HepG2 (cell line): ENCODE results near the gene PAPOLA. TPM values are rescaled to one million over a fixed set of nuclear protein-coding genes. Genes with fewer than 3 reads are reported as not detected.

Experiments
- ATAC-seq: fragments of 200-7000 bp; cut with Tn5 transposase; 3 replicates; pipeline ENCODE4 v1.9.1; 2020; ENCODE audit warnings: mild to moderate bottlenecking, moderate library complexity
- BruUV-seq: library from RNA; stranded (reverse); fragments of 400-500 nt; replicated peaks from 2 replicates; lab custom pipeline; 2021; lab: Mats Ljungman, UMichigan
- CTCF ChIA-PET: fragments of 300-600 bp; formaldehyde crosslinking; extraction: SDS; loops from one replicate; lab custom pipeline; 2021; ENCODE audit warnings: low total read pairs, inconsistent platforms, low intra/inter-chr PET ratio; lab: Yijun Ruan, JAX
- POLR2A ChIA-PET: fragments of 350-600 bp; sonication (Branson Sonifier 250); formaldehyde crosslinking; loops from one replicate; lab custom pipeline; 2020; ENCODE audit warnings: antibody characterized with exemption, inconsistent platforms; lab: Yijun Ruan, JAX
- DNase-seq: peaks from one replicate; pipeline ENCODE4 v3.0.0-alpha.2; 2015; ENCODE audit warnings: low spot score
- FAIRE-seq: peaks from 3 replicates; lab custom pipeline; 2011; peaks lifted over from hg19 to GRCh38; lab: Jason Lieb, UNC
- H2AFZ ChIP-seq: one replicate; pipeline ENCODE4 v1.6.1; 2011; ENCODE audit warnings: low read length, inconsistent platforms
- H3K27ac ChIP-seq: fragments of 300-600 bp; 3 replicates; pipeline ENCODE4 v1.8.0; 2011; ENCODE audit warnings: mixed run types, mild to moderate bottlenecking, mixed read lengths, low read length, inconsistent platforms; ENCODE audit not compliant: insufficient read depth; ENCODE audit errors: extremely low read length
- H3K27me3 ChIP-seq, 2 experiments: fragments of 200-600 bp in 1 of 2; 2 replicates in 1 of 2; 3 replicates in 1 of 2; pipeline versions ENCODE4 v1.6.0 to v1.8.0; 2011; ENCODE audit warnings: low read length in 2 of 2, mild to moderate bottlenecking in 2 of 2, moderate library complexity in 2 of 2, inconsistent platforms in 1 of 2; ENCODE audit not compliant: insufficient read depth in 2 of 2, control insufficient read depth in 1 of 2
- H3K36me3 ChIP-seq, 2 experiments: fragments of 200-600 bp in 1 of 2; replicated peaks in 1 of 2; 2 replicates in 1 of 2; 3 replicates in 1 of 2; pipeline versions ENCODE4 v1.5.1 to v1.8.0; 2011; ENCODE audit warnings: low read length in 2 of 2, inconsistent platforms in 1 of 2; ENCODE audit not compliant: insufficient read depth in 2 of 2, control insufficient read depth in 1 of 2
- H3K4me1 ChIP-seq: 2 replicates; pipeline ENCODE4 v1.5.1; 2012; ENCODE audit warnings: low read length, inconsistent platforms; ENCODE audit not compliant: insufficient read depth
- H3K4me2 ChIP-seq: 2 replicates; pipeline ENCODE4 v1.6.0; 2011; ENCODE audit warnings: low read depth, low read length, inconsistent platforms
- H3K4me3 ChIP-seq, 3 experiments: fragments of 200-600 bp in 1 of 3; sonication (generic), shearing (Covaris generic) in 1 of 3; replicated peaks in 1 of 3; 2 replicates each; pipeline ENCODE4 v1.5.1; 2011 to 2016; ENCODE audit warnings: low read length in 3 of 3, inconsistent platforms in 2 of 3, low read depth in 2 of 3, mild to moderate bottlenecking in 2 of 3, control low read depth in 1 of 3, mixed read lengths in 1 of 3; ENCODE audit not compliant: insufficient read depth in 1 of 3
- H3K79me2 ChIP-seq: one replicate; pipeline ENCODE4 v1.6.1; 2011; ENCODE audit warnings: low read length, inconsistent platforms; ENCODE audit not compliant: insufficient read depth
- H3K9ac ChIP-seq: 2 replicates; pipeline ENCODE4 v1.6.0; 2011; ENCODE audit warnings: mild to moderate bottlenecking, low read depth, low read length, inconsistent platforms; ENCODE audit not compliant: insufficient read depth
- H3K9me3 ChIP-seq: 2 replicates; pipeline ENCODE4 v1.5.1; 2012; ENCODE audit warnings: mild to moderate bottlenecking, low read length
- H4K20me1 ChIP-seq: 2 replicates; pipeline ENCODE4 v1.6.0; 2011; ENCODE audit warnings: inconsistent platforms, mild to moderate bottlenecking, low read length, moderate library complexity; ENCODE audit not compliant: insufficient read depth
- CBFB ChIP-seq: sonication (generic); formaldehyde crosslinking; IDR thresholded peaks from 2 replicates; pipeline ENCODE4 v1.4.0; 2020; ENCODE audit warnings: missing genetic modification reagents
- CBX1 ChIP-seq: IDR thresholded peaks from one replicate; pipeline ENCODE4 v1.6.1; 2016; ENCODE audit warnings: antibody characterized with exemption, low read depth
- E2F1 ChIP-seq: sonication (generic); formaldehyde crosslinking; IDR thresholded peaks from 2 replicates; pipeline ENCODE4 v1.5.0; 2020; ENCODE audit warnings: missing genetic modification reagents
- HNF1B ChIP-seq: sonication (generic); formaldehyde crosslinking; IDR thresholded peaks from 2 replicates; pipeline ENCODE4 v1.5.1; 2020; ENCODE audit warnings: mild to moderate bottlenecking, moderate library complexity, missing genetic modification reagents
- MAFF ChIP-seq: IDR thresholded peaks from 2 replicates; pipeline ENCODE4 v1.6.1; 2011; ENCODE audit warnings: low read depth, low read length, improper control_type of control experiment
- SNRNP70 ChIP-seq: fragments of 200-400 bp; formaldehyde crosslinking; IDR thresholded peaks from 2 replicates; pipeline ENCODE4 v1.6.1; 2017; ENCODE audit warnings: mild to moderate bottlenecking, low read depth, low read length, moderate library complexity
- ZBTB4 ChIP-seq: sonication (generic); formaldehyde crosslinking; IDR thresholded peaks from 2 replicates; pipeline ENCODE4 v1.4.0; 2020; ENCODE audit warnings: missing genetic modification reagents, mild to moderate bottlenecking, borderline replicate concordance
- ZNF749 ChIP-seq: sonication (generic); formaldehyde crosslinking; IDR thresholded peaks from 2 replicates; pipeline ENCODE4 v1.8.0; 2022; ENCODE audit warnings: mild to moderate bottlenecking, missing genetic modification reagents, moderate library complexity, borderline replicate concordance
- WGBS: methylation state at CpG from one replicate; pipeline ENCODE4 v1.1.6; 2017; ENCODE audit warnings: low lambda C conversion rate; 5-methylcytosine and 5-hydroxymethylcytosine counted together
- in situ Hi-C: cut with HindIII; loops from 2 replicates; pipeline ENCODE4 v1.10.0; 2017; ENCODE audit warnings: low pct_unique_long_range_greater_than_20kb; ENCODE audit not compliant: extremely low pct_ligation_motif_present
- intact Hi-C: fragments of 100-400 bp; cut with micrococcal nuclease; formaldehyde crosslinking; loops from one replicate; pipeline ENCODE4 v1.10.0; 2022; ENCODE audit not compliant: unreplicated experiment
- polyA plus RNA-seq, 8 experiments: library from polyadenylated mRNA; depleted of rRNA in 3 of 8; stranded (reverse) in 7 of 8; unstranded in 1 of 8; fragments of >200 nt; fragmentation: Illumina TruSeq in 4 of 8; extraction: Trizol in 4 of 8; gene quantifications; 2 replicates each; pipeline versions ENCODE4 v1.2.1 to v1.2.3, GENCODE V29; 2011 to 2016; ENCODE audit warnings: low read depth in 4 of 8, missing spikeins in 1 of 8, mixed read lengths in 1 of 8; ENCODE audit not compliant: insufficient read depth in 1 of 8
- total RNA-seq, 5 experiments: library from RNA; depleted of rRNA; stranded (reverse); fragments of >200 nt; fragmentation: Illumina TruSeq; extraction: Trizol; gene quantifications; 2 replicates each; pipeline ENCODE4 v1.2.3, GENCODE V29; 2016; ENCODE audit warnings: low read depth in 1 of 5

PAPOLA gene
- total and polyA plus RNA-seq, 2 of the 13 experiments (the other 11 are each of a cell fraction or from before 2014, with no cell fraction given) = 103 to 151 TPM

- H3K9ac ChIP-seq = no peak overlapping the region
- TF ChIP-seq HNF1B (CRISPR knock-in tag) = no peak
- no peak for TF ChIP-seq SNRNP70
- TF ChIP-seq E2F1 (CRISPR knock-in tag) = no peak
- no peak for TF ChIP-seq ZBTB4 (CRISPR knock-in tag)
- no peak for TF ChIP-seq MAFF
- no peak for TF ChIP-seq CBFB (CRISPR knock-in tag)
- TF ChIP-seq ZNF749 = no peak
- TF ChIP-seq CBX1 = no peak
- H3K4me1 ChIP-seq = 0 out of 2 replicates have a peak, but pooled peaks cover 8% of the 10 kb centered on the region
- H3K4me2 ChIP-seq = no peak overlapping the region
- WGBS = 69% methylated on average over 8 of the region's 9 CpGs
- H3K4me3 ChIP-seq = no peak overlapping the region
- no TSS peak for BruUV-seq
- in situ Hi-C loops = loop anchor here (5.0 to 10.0 kb wide), 2 partner anchors 162 to 264 kb away; no protein-coding TSS in a partner anchor
- ChIA-PET POLR2A (no interaction called here), CTCF (no interaction called here)
- H2AFZ ChIP-seq = no peak overlapping the region
- FAIRE-seq = no peak
- no peaks in the 10 kb centered on the region for H3K79me2 ChIP-seq
- no peaks in the 10 kb centered on the region for H3K27me3 ChIP-seq
- H3K27ac ChIP-seq = no peak overlapping the region
- H3K9me3 ChIP-seq = no peaks in the 10 kb centered on the region
- intact Hi-C loops = loop anchor here (5.0 kb wide), 1 partner anchor 272 kb away; no protein-coding TSS in a partner anchor
- no peaks in the 10 kb centered on the region for H3K36me3 ChIP-seq
- no peak for DNase-seq
- ATAC-seq = no peak
- H4K20me1 ChIP-seq = 0 out of 2 replicates have a peak, but pooled peaks cover 3% of the 10 kb centered on the region
Measured at GRCh38 chr14:96580566-96580965, 78.4 kb downstream of the PAPOLA start.
